Endothelial cell of umbilical vein (primary cell): ENCODE results near the gene CTSZ.

Experiments
- CTCF ChIP-seq, 2 donors: IDR thresholded peaks; 1 replicate in 1 of 2; 2 replicates in 1 of 2; pipeline ENCODE4 v1.5.1; 2011; ENCODE audit warnings: low read length in 2 of 2, mild to moderate bottlenecking in 2 of 2, moderate library complexity in 2 of 2, control low read depth in 1 of 2, inconsistent platforms in 1 of 2, low read depth in 1 of 2; ENCODE audit not compliant: insufficient read depth in 1 of 2; ENCODE audit errors: extremely low read depth in 1 of 2
- EZH2 ChIP-seq: IDR thresholded peaks from 2 replicates; pipeline ENCODE4 v1.6.1; 2012; ENCODE audit warnings: borderline replicate concordance, low read depth, mild to moderate bottlenecking, moderate library complexity, low read length, inconsistent platforms; ENCODE audit not compliant: severe bottlenecking
- GATA2 ChIP-seq: IDR thresholded peaks from 2 replicates; pipeline ENCODE4 v1.7.0; 2011; ENCODE audit warnings: low read depth, mild to moderate bottlenecking, moderate library complexity, mixed read lengths, low read length; ENCODE audit not compliant: insufficient read length, insufficient read depth

- TF ChIP-seq CTCF (IDR thresholded peaks at IDR 0.05; ENCODE audit: extremely low read depth in 1 of 2, insufficient read depth in 1 of 2, low read depth in 1 of 2, low read length in 2 of 2) (no peak), GATA2 (no peak), EZH2 (no peak)
Observed at GRCh38 chr20:58993332-58994248, 13.5 kb downstream of the CTSZ start.
